Loucy (cell line): Measurements from ENCODE around the gene ZNF598.
"Not testable (repeated sequence)": the region's sequence is repeated elsewhere in the genome, so short reads cannot be mapped to it uniquely, and the experiment has no call there.

Experiments
- H2AFZ ChIP-seq: fragments of 200-600 bp; sonication (generic); 2 replicates; pipeline ENCODE4 v1.6.0; 2016; ENCODE audit warnings: antibody characterized with exemption, mild to moderate bottlenecking, low read length, moderate library complexity
- H3F3A ChIP-seq: fragments of 200-600 bp; 2 replicates; pipeline ENCODE4 v1.6.0; 2016; ENCODE audit warnings: antibody characterized with exemption, low read depth, mild to moderate bottlenecking
- H3K27me3 ChIP-seq: fragments of 200-600 bp; sonication (generic); 2 replicates; pipeline ENCODE4 v1.6.1; 2014; ENCODE audit warnings: low read length, mild to moderate bottlenecking; ENCODE audit not compliant: insufficient read depth, poor library complexity, severe bottlenecking
- H3K36me3 ChIP-seq: fragments of 200-600 bp; sonication (generic); 2 replicates; pipeline ENCODE4 v1.6.1; 2016; ENCODE audit warnings: low read length; ENCODE audit not compliant: insufficient read depth
- H3K4me1 ChIP-seq: fragments of 200-600 bp; sonication (generic); 2 replicates; pipeline ENCODE4 v1.5.1; 2014; ENCODE audit warnings: low read length, mild to moderate bottlenecking; ENCODE audit not compliant: insufficient read depth, poor library complexity, severe bottlenecking
- H3K4me2 ChIP-seq: fragments of 200-600 bp; sonication (generic); 2 replicates; pipeline ENCODE4 v1.6.0; 2014; ENCODE audit warnings: antibody characterized with exemption, low read length, low read depth, mild to moderate bottlenecking; ENCODE audit not compliant: poor library complexity, severe bottlenecking
- H3K4me3 ChIP-seq: fragments of 200-600 bp; sonication (generic); 2 replicates; pipeline ENCODE4 v1.5.1; 2014; ENCODE audit warnings: low read length, mild to moderate bottlenecking, mixed read lengths; ENCODE audit not compliant: poor library complexity, severe bottlenecking
- H3K79me2 ChIP-seq: fragments of 200-600 bp; sonication (generic); 2 replicates; pipeline ENCODE4 v1.6.1; 2014; ENCODE audit warnings: low read length; ENCODE audit not compliant: insufficient read depth
- H3K9ac ChIP-seq: fragments of 200-600 bp; sonication (generic); 2 replicates; pipeline ENCODE4 v1.6.0; 2014; ENCODE audit warnings: mild to moderate bottlenecking, low read depth, low read length, moderate library complexity; ENCODE audit not compliant: poor library complexity, severe bottlenecking
- H3K9me2 ChIP-seq: fragments of 200-600 bp; sonication (generic); replicated peaks from 2 replicates; pipeline ENCODE4 v1.6.1; 2016; ENCODE audit warnings: low read depth, low read length, mixed read lengths
- H3K9me3 ChIP-seq: fragments of 200-600 bp; sonication (generic); 2 replicates; pipeline ENCODE4 v1.6.1; 2014; ENCODE audit warnings: mild to moderate bottlenecking, antibody characterized with exemption, low read length, low read depth; ENCODE audit not compliant: insufficient read depth
- H4K20me1 ChIP-seq: fragments of 200-600 bp; sonication (generic); 2 replicates; pipeline ENCODE4 v1.6.0; 2014; ENCODE audit warnings: antibody characterized with exemption, low read length, mild to moderate bottlenecking; ENCODE audit not compliant: insufficient read depth, poor library complexity, severe bottlenecking
- EZH2phosphoT487 ChIP-seq: fragments of 200-600 bp; IDR thresholded peaks from 2 replicates; pipeline ENCODE4 v1.6.1; 2018; ENCODE audit warnings: antibody characterized with exemption, mild to moderate bottlenecking, moderate library complexity, borderline replicate concordance
- TF ChIP-seq, protein P1 (sequence below): fragments of 200-600 bp; sonication (generic); conservative IDR thresholded peaks from 2 replicates; pipeline ENCODE4 v1.5.1; 2014; ENCODE audit warnings: mild to moderate bottlenecking, antibody characterized with exemption, low read length

The ZNF598 gene

DNA sequence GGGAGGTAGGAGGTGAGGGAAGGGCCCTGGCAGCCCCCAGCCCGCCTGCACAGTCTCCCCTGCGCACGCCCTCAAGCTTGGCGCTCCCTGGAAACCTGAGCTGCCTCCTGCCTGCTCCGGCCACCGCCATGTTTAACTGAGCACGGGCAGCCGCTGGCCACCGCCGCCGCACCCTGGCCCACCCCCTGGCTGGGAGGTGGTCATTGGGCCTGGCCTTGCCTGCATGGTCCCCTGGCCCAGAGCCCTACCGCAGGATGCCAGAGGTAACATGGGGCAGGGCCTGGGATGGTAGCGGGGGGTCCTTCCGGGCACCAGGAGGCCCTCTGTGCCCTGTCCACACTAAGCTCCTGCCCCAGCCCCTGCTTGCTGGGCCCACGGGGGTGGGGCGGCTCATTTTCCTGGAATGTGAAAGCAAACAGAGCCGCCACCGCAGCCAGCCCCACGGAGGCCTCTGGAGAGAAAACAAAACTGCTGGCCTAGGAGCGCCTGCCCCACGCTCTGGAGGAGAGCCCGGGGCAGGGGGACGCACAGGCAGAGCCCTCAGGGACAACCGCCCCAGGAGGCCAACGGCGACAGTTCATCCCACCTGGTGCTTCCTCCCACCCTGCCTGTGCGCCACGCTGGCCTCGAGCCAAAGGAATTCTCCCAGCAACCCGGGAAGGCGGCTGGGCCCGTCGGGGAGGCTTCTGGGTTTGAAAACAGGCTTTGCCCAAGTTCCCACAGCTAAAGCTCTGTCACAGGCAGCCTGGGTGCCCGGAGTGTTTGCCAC lies 26.0 kb upstream of the ZNF598 start:
- no peak overlapping the region for H2AFZ ChIP-seq
- no peaks in the 10 kb centered on the region for H3K9me3 ChIP-seq
- H4K20me1 ChIP-seq = no peaks in the 10 kb centered on the region
- no peak overlapping the region for H3K4me3 ChIP-seq
- TF ChIP-seq EZH2phosphoT487 = no peak
- TF ChIP-seq, protein P1, sequence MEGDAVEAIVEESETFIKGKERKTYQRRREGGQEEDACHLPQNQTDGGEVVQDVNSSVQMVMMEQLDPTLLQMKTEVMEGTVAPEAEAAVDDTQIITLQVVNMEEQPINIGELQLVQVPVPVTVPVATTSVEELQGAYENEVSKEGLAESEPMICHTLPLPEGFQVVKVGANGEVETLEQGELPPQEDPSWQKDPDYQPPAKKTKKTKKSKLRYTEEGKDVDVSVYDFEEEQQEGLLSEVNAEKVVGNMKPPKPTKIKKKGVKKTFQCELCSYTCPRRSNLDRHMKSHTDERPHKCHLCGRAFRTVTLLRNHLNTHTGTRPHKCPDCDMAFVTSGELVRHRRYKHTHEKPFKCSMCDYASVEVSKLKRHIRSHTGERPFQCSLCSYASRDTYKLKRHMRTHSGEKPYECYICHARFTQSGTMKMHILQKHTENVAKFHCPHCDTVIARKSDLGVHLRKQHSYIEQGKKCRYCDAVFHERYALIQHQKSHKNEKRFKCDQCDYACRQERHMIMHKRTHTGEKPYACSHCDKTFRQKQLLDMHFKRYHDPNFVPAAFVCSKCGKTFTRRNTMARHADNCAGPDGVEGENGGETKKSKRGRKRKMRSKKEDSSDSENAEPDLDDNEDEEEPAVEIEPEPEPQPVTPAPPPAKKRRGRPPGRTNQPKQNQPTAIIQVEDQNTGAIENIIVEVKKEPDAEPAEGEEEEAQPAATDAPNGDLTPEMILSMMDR = no peak
- no peak overlapping the region for H3K4me2 ChIP-seq
- H3F3A ChIP-seq = no peaks in the 10 kb centered on the region
- no peaks in the 10 kb centered on the region for H3K36me3 ChIP-seq
- no peaks in the 10 kb centered on the region for H3K9me2 ChIP-seq
- H3K27me3 ChIP-seq = no peaks in the 10 kb centered on the region
- no peaks in the 10 kb centered on the region for H3K79me2 ChIP-seq
- no peak overlapping the region for H3K9ac ChIP-seq
- no peaks in the 10 kb centered on the region for H3K4me1 ChIP-seq

DNA sequence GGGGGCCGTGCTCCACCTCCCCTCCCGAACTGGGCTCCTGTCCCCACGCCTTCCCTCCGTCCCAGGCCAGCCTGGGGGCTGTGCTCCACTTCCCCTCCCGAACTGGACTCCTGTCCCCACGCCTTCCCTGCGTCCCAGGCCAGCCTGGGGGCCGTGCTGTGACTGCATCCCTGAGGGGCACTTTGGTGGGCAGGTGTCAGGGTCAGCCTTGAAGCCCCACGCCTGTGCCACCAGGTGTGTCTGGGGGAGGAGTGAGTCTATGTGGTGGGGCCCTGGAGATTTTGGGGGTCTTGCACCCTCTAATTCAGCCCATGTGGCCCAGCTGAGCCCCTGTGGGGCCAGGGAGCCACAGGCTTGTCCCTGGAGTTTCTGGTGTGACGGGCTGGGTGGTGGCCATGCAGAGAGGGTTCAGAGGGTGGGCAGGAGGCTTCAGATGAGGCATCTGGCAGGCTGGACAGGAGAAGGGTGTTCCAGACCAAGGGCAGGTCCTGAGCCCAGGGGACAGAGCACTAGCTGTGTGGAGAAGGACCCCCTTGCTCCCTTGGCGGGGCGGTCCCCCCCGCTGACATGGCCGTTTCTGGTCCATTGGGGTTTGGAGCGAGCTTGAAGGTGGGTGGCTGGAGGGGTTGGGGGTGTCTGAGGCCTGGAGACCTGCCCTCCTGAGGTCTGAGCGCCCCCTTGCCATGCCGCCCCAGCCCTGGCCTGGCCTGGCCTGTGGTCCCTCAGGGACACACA lies 25.2 kb upstream of the ZNF598 start:
- H3K27me3 ChIP-seq = no peaks in the 10 kb centered on the region
- no peak overlapping the region for H3K4me3 ChIP-seq
- no peak overlapping the region for H3K4me2 ChIP-seq
- no peak overlapping the region for H3K9ac ChIP-seq
- no peaks in the 10 kb centered on the region for H3K9me3 ChIP-seq
- H4K20me1 ChIP-seq = no peaks in the 10 kb centered on the region
- H3K79me2 ChIP-seq = no peaks in the 10 kb centered on the region
- no peak for TF ChIP-seq EZH2phosphoT487
- TF ChIP-seq, protein P1 = no peak
- H3F3A ChIP-seq = no peaks in the 10 kb centered on the region
- H3K4me1 ChIP-seq = no peaks in the 10 kb centered on the region
- no peak overlapping the region for H2AFZ ChIP-seq
- no peaks in the 10 kb centered on the region for H3K36me3 ChIP-seq
- H3K9me2 ChIP-seq = no peaks in the 10 kb centered on the region

DNA sequence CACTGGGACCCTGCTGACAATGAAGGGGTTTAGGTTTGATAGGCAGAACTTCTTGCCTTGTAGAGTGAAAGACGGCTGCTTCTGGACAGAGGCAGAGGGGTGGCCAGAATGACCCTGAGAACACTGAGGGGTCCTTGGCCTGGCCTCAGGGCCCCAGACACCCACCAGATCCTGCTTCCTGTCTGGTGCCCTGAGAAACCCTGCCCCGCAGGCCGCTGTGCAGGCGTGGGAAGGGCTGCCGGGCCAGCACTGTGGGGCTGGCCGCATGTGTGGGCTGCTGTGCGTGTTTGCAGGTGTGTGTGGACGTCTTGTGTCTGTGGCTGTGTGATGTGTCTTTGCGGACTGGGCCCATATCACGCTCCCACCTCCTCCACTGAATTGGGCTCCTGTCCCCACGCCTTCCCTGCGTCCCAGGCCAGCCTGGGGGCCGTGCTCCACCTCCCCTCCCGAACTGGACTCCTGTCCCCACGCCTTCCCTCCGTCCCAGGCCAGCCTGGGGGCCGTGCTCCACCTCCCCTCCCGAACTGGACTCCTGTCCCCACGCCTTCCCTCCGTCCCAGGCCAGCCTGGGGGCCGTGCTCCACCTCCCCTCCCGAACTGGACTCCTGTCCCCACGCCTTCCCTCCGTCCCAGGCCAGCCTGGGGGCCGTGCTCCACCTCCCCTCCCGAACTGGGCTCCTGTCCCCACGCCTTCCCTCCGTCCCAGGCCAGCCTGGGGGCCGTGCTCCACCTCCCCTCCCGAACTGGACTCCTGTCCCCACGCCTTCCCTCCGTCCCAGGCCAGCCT lies 24.5 kb upstream of the ZNF598 start:
- not testable (repeated sequence) for H3K9ac ChIP-seq, H3K9me3 ChIP-seq, H3K4me3 ChIP-seq, H3K79me2 ChIP-seq, H3K4me2 ChIP-seq, H3K9me2 ChIP-seq, H3K27me3 ChIP-seq, H2AFZ ChIP-seq, H3K36me3 ChIP-seq, H3K4me1 ChIP-seq, H4K20me1 ChIP-seq, H3F3A ChIP-seq
